ENCODE data around the gene CSF3R.
"Not testable (repeated sequence)": the region's sequence is repeated elsewhere in the genome, so short reads cannot be mapped to it uniquely, and the experiment has no call there.

CSF3R gene

GRCh38 chr1:36503159-36503558 lies 20.4 kb upstream of the CSF3R start:
- no peak overlapping the region for H3K4me3 ChIP-seq (ENCODE audit: low read depth, low read length)
- no peak for TF ChIP-seq CTCF (IDR thresholded peaks at IDR 0.05; ENCODE audit: low read depth, low read length)

GRCh38 chr1:36502616-36503015 lies 19.9 kb upstream of the CSF3R start:
- no peak for TF ChIP-seq CTCF (IDR thresholded peaks at IDR 0.05; ENCODE audit: low read depth, low read length)
- no peak overlapping the region for H3K4me3 ChIP-seq (ENCODE audit: low read depth, low read length)

GRCh38 chr1:36501911-36502310 lies 19.2 kb upstream of the CSF3R start:
- not testable (repeated sequence) for H3K4me3 ChIP-seq (ENCODE audit: low read depth, low read length)

GRCh38 chr1:36497207-36497606 lies 14.5 kb upstream of the CSF3R start:
- no peak overlapping the region for H3K4me3 ChIP-seq (ENCODE audit: low read depth, low read length)
- TF ChIP-seq CTCF (IDR thresholded peaks at IDR 0.05; ENCODE audit: low read depth, low read length), result no peak

GRCh38 chr1:36494971-36495370 lies 12.3 kb upstream of the CSF3R start:
- TF ChIP-seq CTCF (IDR thresholded peaks at IDR 0.05; ENCODE audit: low read depth, low read length), result no peak
- H3K4me3 ChIP-seq (ENCODE audit: low read depth, low read length), result no peak overlapping the region

GRCh38 chr1:36493524-36493923 lies 10.8 kb upstream of the CSF3R start:
- H3K4me3 ChIP-seq (ENCODE audit: low read depth, low read length), result no peak overlapping the region
- TF ChIP-seq CTCF (IDR thresholded peaks at IDR 0.05; ENCODE audit: low read depth, low read length), result no peak

GRCh38 chr1:36492491-36492890 lies 9.8 kb upstream of the CSF3R start:
- no peak overlapping the region for H3K4me3 ChIP-seq (ENCODE audit: low read depth, low read length)
- TF ChIP-seq CTCF (IDR thresholded peaks at IDR 0.05; ENCODE audit: low read depth, low read length), result no peak

- H3K4me3 ChIP-seq (ENCODE audit: low read depth, low read length), result not testable (repeated sequence)
Measured at GRCh38 chr1:36489258-36490051, 6.7 kb upstream of the CSF3R start.

Data from WI38 (cell line).